ENCODE data around the gene PLTP.
"Not testable (repeated sequence)": the region's sequence is repeated elsewhere in the genome, so short reads cannot be mapped to it uniquely, and the experiment has no call there.

PLTP gene

DNA sequence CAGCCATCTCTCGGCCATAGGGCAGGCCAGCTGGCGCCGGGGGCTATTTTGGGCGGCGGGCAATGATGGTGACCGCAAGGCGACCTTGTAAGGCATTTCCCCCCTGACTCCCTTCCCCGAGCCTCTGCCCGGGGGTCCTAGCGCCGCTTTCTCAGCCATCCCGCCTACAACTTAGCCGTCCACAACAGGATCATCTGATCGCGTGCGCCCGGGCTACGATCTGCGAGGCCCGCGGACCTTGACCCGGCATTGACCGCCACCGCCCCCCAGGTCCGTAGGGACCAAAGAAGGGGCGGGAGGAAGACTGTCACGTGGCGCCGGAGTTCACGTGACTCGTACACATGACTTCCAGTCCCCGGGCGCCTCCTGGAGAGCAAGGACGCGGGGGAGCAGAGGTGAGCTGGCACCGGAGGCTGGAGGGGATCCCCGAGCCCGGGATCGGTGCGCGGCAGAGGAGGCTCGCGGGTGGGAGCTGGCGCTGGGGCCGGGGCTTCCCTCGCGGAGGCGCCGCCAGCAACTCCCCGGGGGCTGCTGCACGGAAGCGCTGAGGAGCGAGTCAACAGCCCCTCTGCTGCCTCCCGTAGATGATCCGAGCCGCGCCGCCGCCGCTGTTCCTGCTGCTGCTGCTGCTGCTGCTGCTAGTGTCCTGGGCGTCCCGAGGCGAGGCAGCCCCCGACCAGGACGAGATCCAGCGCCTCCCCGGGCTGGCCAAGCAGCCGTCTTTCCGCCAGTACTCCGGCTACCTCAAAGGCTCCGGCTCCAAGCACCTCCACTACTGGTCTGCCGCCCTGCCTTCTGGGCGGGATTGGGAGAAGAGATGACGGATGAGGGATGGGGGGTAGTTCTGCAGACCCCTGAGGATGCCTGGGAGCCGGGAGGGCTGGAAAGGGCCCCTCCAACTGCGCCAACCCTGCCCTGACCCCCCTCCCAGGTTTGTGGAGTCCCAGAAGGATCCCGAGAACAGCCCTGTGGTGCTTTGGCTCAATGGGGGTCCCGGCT lies 20.7 kb downstream of the PLTP start, which contains the start of the genes CTSA and NEURL2:
TSS of gene CTSA (plus strand) at position 351 of the 999 bp plus-strand sequence. CDS start at position 585, 234 bp downstream.
TSS of gene NEURL2 (minus strand) at position 224 of the 999 bp plus-strand sequence. CDS start at position 7, 217 bp downstream.
- peak within 1 kb of the TSS; percentile 97 for H3K27ac Mint-ChIP-seq
- peak within 1 kb of the TSS; percentile 92 to 94 for H3K4me3 Mint-ChIP-seq
- H3K9me3 Mint-ChIP-seq, result no peaks in the 10 kb centered on the region
- peak; percentile 89 for DNase-seq
- ATAC-seq (replicated peaks), result peak; percentile 85 to 89
- peaks cover 30 to 44% of the 10 kb centered on the region in 2 donors for H3K36me3 Mint-ChIP-seq
- no peaks in the 10 kb centered on the region for H3K27me3 Mint-ChIP-seq
- H3K4me1 Mint-ChIP-seq, result peaks cover 23 to 41% of the 10 kb centered on the region in 2 donors

GRCh38 chr20:45890077-45890984 lies 21.6 kb downstream of the PLTP start:
- H3K27ac Mint-ChIP-seq, result peak overlapping the region; percentile 97
- peak; percentile 51 to 54 for ATAC-seq (replicated peaks)
- peaks cover 25 to 44% of the 10 kb centered on the region in 2 donors for H3K4me1 Mint-ChIP-seq
- peak overlapping the region; percentile 92 to 94 for H3K4me3 Mint-ChIP-seq
- H3K36me3 Mint-ChIP-seq, result peaks cover 24 to 47% of the 10 kb centered on the region in 2 donors
- no peaks in the 10 kb centered on the region for H3K27me3 Mint-ChIP-seq
- DNase-seq, result peak; percentile 52
- H3K9me3 Mint-ChIP-seq, result no peaks in the 10 kb centered on the region

DNA sequence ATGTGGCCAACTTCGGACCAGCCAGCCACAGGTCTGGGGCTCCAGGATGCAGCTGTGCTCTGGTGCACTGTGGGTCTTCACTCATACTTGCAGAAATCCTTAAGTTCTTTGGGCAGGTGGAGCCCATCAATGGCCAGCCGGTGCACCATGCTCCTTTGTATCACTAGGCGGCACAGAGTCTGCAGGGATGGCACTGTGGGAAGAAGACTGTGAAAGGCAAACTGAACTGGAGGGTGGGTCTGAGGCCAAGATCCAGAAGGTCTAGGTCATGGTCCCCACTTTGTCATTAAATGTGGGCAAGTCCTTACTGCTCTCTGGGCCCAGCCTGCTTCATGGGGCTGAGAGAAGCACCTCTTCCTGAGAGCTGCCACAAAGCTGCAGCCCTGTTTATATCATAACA lies 23.3 kb downstream of the PLTP start:
- H3K9me3 Mint-ChIP-seq, result no peaks in the 10 kb centered on the region
- H3K27ac Mint-ChIP-seq, result no peak overlapping the region
- peaks cover 28 to 61% of the 10 kb centered on the region in 2 donors for H3K4me1 Mint-ChIP-seq
- no peak overlapping the region for H3K4me3 Mint-ChIP-seq
- DNase-seq, result no peak
- H3K36me3 Mint-ChIP-seq, result peaks cover 17 to 40% of the 10 kb centered on the region in 2 donors
- no peaks in the 10 kb centered on the region for H3K27me3 Mint-ChIP-seq
- ATAC-seq (replicated peaks), result no peak

- no peaks in the 10 kb centered on the region for H3K27me3 Mint-ChIP-seq
- DNase-seq, result no peak
- no peak within 1 kb of the TSS for H3K27ac Mint-ChIP-seq
- ATAC-seq (replicated peaks), result no peak
- H3K9me3 Mint-ChIP-seq, result no peaks in the 10 kb centered on the region
- no peak within 1 kb of the TSS for H3K4me3 Mint-ChIP-seq
- H3K36me3 Mint-ChIP-seq, result peaks cover 25 to 48% of the 10 kb centered on the region in 2 donors
- H3K4me1 Mint-ChIP-seq, result peaks cover 26 to 69% of the 10 kb centered on the region in 2 donors
Measured at GRCh38 chr20:45887346-45887715, 24.6 kb downstream of the PLTP start, which contains the start of gene SPATA25. Gene SPATA25 (minus strand): TSS chr20:45887622. CDS start chr20:45887590, 32 bp downstream.

GRCh38 chr20:45886590-45887345 lies 25.2 kb downstream of the PLTP start:
- Mint-ChIP-seq H3K27me3 (no peaks in the 10 kb centered on the region), H3K27ac (no peak overlapping the region), H3K9me3 (no peaks in the 10 kb centered on the region), H3K36me3 (peaks cover 26 to 51% of the 10 kb centered on the region in 2 donors), H3K4me1 (peaks cover 27 to 68% of the 10 kb centered on the region in 2 donors), H3K4me3 (no peak overlapping the region)
- ATAC-seq (replicated peaks) (no peak), DNase-seq (no peak)

DNA sequence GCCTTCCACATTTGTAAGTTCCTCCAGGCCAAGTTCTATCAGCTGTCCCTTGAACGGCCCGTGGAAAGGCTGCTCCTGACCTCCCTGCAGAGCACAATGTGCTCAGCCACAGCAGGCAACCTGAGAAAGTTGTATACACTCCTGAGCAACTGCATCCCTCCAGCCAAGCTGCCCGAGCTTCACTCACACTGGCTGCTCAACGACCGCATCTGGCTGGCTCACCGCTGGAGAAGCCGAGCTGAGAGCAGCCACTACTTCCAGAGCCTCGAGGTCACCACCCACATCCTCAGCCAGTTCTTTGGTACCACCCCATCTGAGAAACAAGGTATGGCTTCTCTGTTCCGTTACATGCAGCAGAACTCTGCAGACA lies 28.9 kb downstream of the PLTP start:
- Mint-ChIP-seq H3K36me3 (peaks cover 28 to 50% of the 10 kb centered on the region in 2 donors), H3K27me3 (no peaks in the 10 kb centered on the region), H3K27ac (peak overlapping the region; percentile 42), H3K9me3 (no peaks in the 10 kb centered on the region), H3K4me1 (peaks cover 30 to 61% of the 10 kb centered on the region in 2 donors), H3K4me3 (peak overlapping the region in 1 of 2 donors; percentile 19)
- ATAC-seq (replicated peaks), result no peak
- DNase-seq, result no peak

- peaks cover 28 to 61% of the 10 kb centered on the region in 2 donors for H3K4me1 Mint-ChIP-seq
- H3K36me3 Mint-ChIP-seq, result peaks cover 26 to 48% of the 10 kb centered on the region in 2 donors
- ATAC-seq (replicated peaks) (no peak), DNase-seq (no peak)
- peak overlapping the region; percentile 80 for H3K27ac Mint-ChIP-seq
- H3K4me3 Mint-ChIP-seq, result peak overlapping the region; percentile 51 to 76
- no peaks in the 10 kb centered on the region for H3K9me3 Mint-ChIP-seq
- H3K27me3 Mint-ChIP-seq, result no peaks in the 10 kb centered on the region
Measured at GRCh38 chr20:45882469-45883099, 29.4 kb downstream of the PLTP start.

GRCh38 chr20:45880988-45881788 lies 30.8 kb downstream of the PLTP start, which contains the start of gene ZSWIM1:
Gene ZSWIM1 (plus strand): TSS chr20:45881227. CDS start chr20:45882593, 1,366 bp downstream.
- Mint-ChIP-seq H3K4me1 (peaks cover 21 to 52% of the 10 kb centered on the region in 2 donors), H3K36me3 (peaks cover 20 to 44% of the 10 kb centered on the region in 2 donors), H3K27me3 (no peaks in the 10 kb centered on the region), H3K27ac (peak within 1 kb of the TSS; percentile 95), H3K9me3 (no peaks in the 10 kb centered on the region), H3K4me3 (peak within 1 kb of the TSS; percentile 85 to 92)
- peak; percentile 98 for DNase-seq
- peak; percentile 99 for ATAC-seq (replicated peaks)

DNA sequence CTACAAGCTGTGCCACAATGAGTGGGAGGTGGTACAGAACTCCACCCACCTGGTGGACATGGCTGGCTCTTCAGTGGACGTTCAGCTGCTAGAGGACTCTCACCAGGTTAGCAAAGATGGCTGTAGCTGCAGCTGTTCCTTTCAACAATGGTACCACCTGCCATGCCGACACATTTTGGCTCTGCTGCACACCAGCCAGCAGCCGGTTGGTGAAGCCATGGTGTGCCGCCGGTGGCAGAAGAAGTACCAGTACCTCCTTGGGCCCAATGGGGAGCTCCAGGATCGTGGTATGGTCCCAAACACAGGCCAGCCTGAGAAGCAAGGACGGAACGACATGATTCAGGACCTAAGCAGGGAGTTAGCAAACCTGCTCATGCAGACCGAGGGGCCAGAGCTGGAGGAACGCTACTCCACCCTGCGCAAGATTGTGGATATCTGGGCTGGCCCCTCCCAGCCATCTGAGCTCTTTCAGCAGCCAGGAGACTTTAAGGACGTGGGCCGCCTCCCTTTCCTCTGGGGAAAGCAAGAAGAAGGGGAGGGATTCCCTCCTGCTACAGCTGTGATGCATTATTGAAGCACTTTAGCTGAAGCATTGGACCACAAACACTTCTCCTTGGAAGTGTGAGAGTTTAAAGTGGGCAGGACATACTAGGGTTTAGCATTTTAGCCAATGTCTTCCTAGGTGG lies 33.7 kb downstream of the PLTP start:
- H3K9me3 Mint-ChIP-seq, result no peaks in the 10 kb centered on the region
- H3K27ac Mint-ChIP-seq, result no peak overlapping the region
- DNase-seq (no peak), ATAC-seq (replicated peaks) (no peak)
- peaks cover 14 to 32% of the 10 kb centered on the region in 2 donors for H3K36me3 Mint-ChIP-seq
- no peak overlapping the region for H3K4me3 Mint-ChIP-seq
- no peaks in the 10 kb centered on the region for H3K27me3 Mint-ChIP-seq
- H3K4me1 Mint-ChIP-seq, result peaks cover 13 to 27% of the 10 kb centered on the region in 2 donors

- Mint-ChIP-seq H3K4me1 (no peaks in the 10 kb centered on the region), H3K9me3 (no peaks in the 10 kb centered on the region), H3K27me3 (no peaks in the 10 kb centered on the region), H3K4me3 (no peak overlapping the region), H3K36me3 (peaks cover 7 to 15% of the 10 kb centered on the region in 2 donors), H3K27ac (no peak overlapping the region)
- DNase-seq, result no peak
- ATAC-seq (replicated peaks), result no peak
Measured at GRCh38 chr20:45874576-45874975, 37.4 kb downstream of the PLTP start.

- H3K36me3 Mint-ChIP-seq, result peaks cover 7 to 15% of the 10 kb centered on the region in 2 donors
- not testable (repeated sequence) for ATAC-seq (replicated peaks); H3K4me1 Mint-ChIP-seq; DNase-seq; H3K27me3 Mint-ChIP-seq; H3K4me3 Mint-ChIP-seq; H3K9me3 Mint-ChIP-seq; H3K27ac Mint-ChIP-seq
Measured at GRCh38 chr20:45874104-45874481, 37.9 kb downstream of the PLTP start.
